Endometrial microvascular endothelial cells (primary cell): Measurements from ENCODE around the gene MFAP4. TPM values are rescaled to one million over a fixed set of nuclear protein-coding genes. Genes with fewer than 3 reads are reported as not detected.

Source experiments
- in situ Hi-C: cut with HindIII; loops from 2 replicates; pipeline ENCODE4 v1.10.0; 2017; ENCODE audit warnings: low sequenced_read_pairs, low pct_unique_long_range_greater_than_20kb; ENCODE audit errors: inconsistent ontology term
- total RNA-seq: library from RNA; depleted of rRNA; stranded (reverse); fragments of >200 nt; gene quantifications from one replicate; pipeline ENCODE4 v1.2.3, GENCODE V29; 2015; ENCODE audit errors: inconsistent ontology term

MFAP4 gene
- total RNA-seq, 1 donor from 2014 or later, result not detected

- in situ Hi-C loops, result loop anchor here (25.0 kb wide), 1 partner anchor 100 kb away; no protein-coding TSS in a partner anchor
These were observed 24.5 kb downstream of the MFAP4 start, which contains the start of gene B9D1 for GRCh38 chr17:19362277-19363113. TSS of gene B9D1 (minus strand) at chr17:19362723. CDS start at chr17:19362569, 154 bp downstream.

- in situ Hi-C loops, result loop anchor here (25.0 kb wide), 1 partner anchor 100 kb away; no protein-coding TSS in a partner anchor
These were observed 25.1 kb downstream of the MFAP4 start for GRCh38 chr17:19361944-19362276.

GRCh38 chr17:19361326-19361725 lies 25.7 kb downstream of the MFAP4 start:
- in situ Hi-C loops, result loop anchor here (25.0 kb wide), 1 partner anchor 101 kb away; no protein-coding TSS in a partner anchor

GRCh38 chr17:19360772-19361171 lies 26.2 kb downstream of the MFAP4 start:
- in situ Hi-C loops, result loop anchor here (25.0 kb wide), 1 partner anchor 102 kb away; no protein-coding TSS in a partner anchor

- in situ Hi-C loops, result loop anchor here (25.0 kb wide), 1 partner anchor 102 kb away; no protein-coding TSS in a partner anchor
These were observed 27.1 kb downstream of the MFAP4 start for GRCh38 chr17:19359856-19360255.

- in situ Hi-C loops, result loop anchor here (25.0 kb wide), 1 partner anchor 103 kb away; no protein-coding TSS in a partner anchor
These were observed 27.8 kb downstream of the MFAP4 start for GRCh38 chr17:19359151-19359550.

GRCh38 chr17:19357761-19358160 lies 29.2 kb downstream of the MFAP4 start:
- in situ Hi-C loops, result loop anchor here (25.0 kb wide), 1 partner anchor 105 kb away; no protein-coding TSS in a partner anchor

GRCh38 chr17:19357351-19357750 lies 29.6 kb downstream of the MFAP4 start:
- in situ Hi-C loops, result loop anchor here (25.0 kb wide), 1 partner anchor 105 kb away; no protein-coding TSS in a partner anchor

GRCh38 chr17:19354748-19355147 lies 32.2 kb downstream of the MFAP4 start:
- in situ Hi-C loops, result loop anchor here (25.0 kb wide), 1 partner anchor 108 kb away; no protein-coding TSS in a partner anchor

GRCh38 chr17:19353401-19353800 lies 33.6 kb downstream of the MFAP4 start:
- in situ Hi-C loops, result loop anchor here (25.0 kb wide), 1 partner anchor 109 kb away; no protein-coding TSS in a partner anchor

- in situ Hi-C loops, result no loop called here
These were observed 38.2 kb downstream of the MFAP4 start for GRCh38 chr17:19348806-19349205.

GRCh38 chr17:19348081-19348650 lies 38.8 kb downstream of the MFAP4 start:
- in situ Hi-C loops, result no loop called here

- in situ Hi-C loops, result no loop called here
These were observed 39.5 kb downstream of the MFAP4 start for GRCh38 chr17:19347323-19348080.

GRCh38 chr17:19346351-19347255 lies 40.4 kb downstream of the MFAP4 start:
- in situ Hi-C loops, result no loop called here

- in situ Hi-C loops, result no loop called here
These were observed 41.3 kb downstream of the MFAP4 start for GRCh38 chr17:19345486-19346350.

GRCh38 chr17:19345067-19345460 lies 41.9 kb downstream of the MFAP4 start:
- in situ Hi-C loops, result no loop called here
